Thyroid gland (tissue), 4 donors: ENCODE results near the gene CDC42BPG. TPM values are rescaled to one million over a fixed set of nuclear protein-coding genes. Genes with fewer than 3 reads are reported as not detected.

Experiments
- DNase-seq, 2 donors: peaks; one replicate each; pipeline ENCODE4 v3.0.0-alpha.2; 2019
- H3K27ac ChIP-seq, 3 donors: fragments of 200-600 bp; sonication (generic); 1 replicate in 2 of 3; 2 replicates in 1 of 3; pipeline ENCODE4 v1.5.1; 2016 to 2019; ENCODE audit warnings: mild to moderate bottlenecking in 1 of 3, moderate library complexity in 1 of 3
- H3K27me3 ChIP-seq: fragments of 200-600 bp; sonication (generic); one replicate; pipeline ENCODE4 v1.5.1; 2019
- H3K36me3 ChIP-seq, 2 donors: fragments of 200-600 bp; sonication (generic); one replicate each; pipeline ENCODE4 v1.5.1; 2016 to 2019
- H3K4me1 ChIP-seq, 2 donors: fragments of 200-600 bp; sonication (generic); one replicate each; pipeline ENCODE4 v1.5.1; 2017 to 2019
- H3K4me3 ChIP-seq, 3 donors: fragments of 200-600 bp; sonication (generic); replicated peaks in 1 of 3; 1 replicate in 2 of 3; 2 replicates in 1 of 3; pipeline ENCODE4 v1.5.1; 2016; ENCODE audit warnings: mild to moderate bottlenecking in 1 of 3
- H3K9me3 ChIP-seq: fragments of 200-600 bp; sonication (generic); one replicate; pipeline ENCODE4 v1.5.1; 2017
- CTCF ChIP-seq, 6 experiments: fragments of 200-600 bp in 3 of 6; fragments of 450-650 bp in 3 of 6; sonication (generic) in 3 of 6; IDR thresholded peaks; one replicate each; pipeline ENCODE4 v1.5.1; 2016 to 2019; ENCODE audit warnings: antibody characterized with exemption in 6 of 6, mild to moderate bottlenecking in 2 of 6, inconsistent platforms in 1 of 6, moderate library complexity in 1 of 6
- POLR2A ChIP-seq, 2 donors: fragments of 450-650 bp; IDR thresholded peaks; one replicate each; pipeline ENCODE4 v1.6.1; 2017; ENCODE audit warnings: antibody characterized with exemption in 2 of 2, mild to moderate bottlenecking in 2 of 2, moderate library complexity in 1 of 2
- WGBS, 2 donors: methylation state at CpG; one replicate each; pipeline ENCODE4 v1.1.5; 2017; 5-methylcytosine and 5-hydroxymethylcytosine counted together
- intact Hi-C: fragments of 100-400 bp; cut with DNase I; formaldehyde crosslinking; loops from one replicate; pipeline ENCODE4 v1.15.1; 2023
- total RNA-seq, 4 donors: library from RNA; depleted of rRNA; stranded (reverse); fragments of >200 nt; gene quantifications; one replicate each; pipeline ENCODE4 v1.2.3, GENCODE V29; 2016

The CDC42BPG gene
- total RNA-seq, 4 donors from 2014 or later = 7.8 to 13.9 (median 10.2) TPM

- no peak for TF ChIP-seq POLR2A (IDR thresholded peaks at IDR 0.05)
- TF ChIP-seq CTCF (IDR thresholded peaks at IDR 0.05) = no peak
- 40% methylated on average over 2 of the region's 5 CpGs; no CpG with 5 or more reads in 1 of the 2 donors for WGBS, 2 donors
- Histone ChIP-seq H3K4me1 (peaks cover 3 to 18% of the 10 kb centered on the region in 2 donors), H3K4me3 (no peak overlapping the region), H3K36me3 (no peaks in the 10 kb centered on the region), H3K27me3 (no peaks in the 10 kb centered on the region), H3K9me3 (no peaks in the 10 kb centered on the region), H3K27ac (no peak overlapping the region)
- intact Hi-C loops = no loop called here
- DNase-seq = no peak
Measured at GRCh38 chr11:64883575-64883974, 39.1 kb upstream of the CDC42BPG start.

GRCh38 chr11:64882243-64882642, 37.8 kb upstream of the CDC42BPG start:
- peaks cover 5 to 8% of the 10 kb centered on the region in 2 donors for H3K4me1 ChIP-seq
- intact Hi-C loops = no loop called here
- no peaks in the 10 kb centered on the region for H3K9me3 ChIP-seq
- 81 to 85% methylated on average over 5 of the region's 5 CpGs for WGBS, 2 donors
- no peak for DNase-seq
- peak overlapping the region in 1 of 3 donors; percentile 10 for H3K27ac ChIP-seq
- no peak overlapping the region for H3K4me3 ChIP-seq
- no peak for TF ChIP-seq POLR2A (IDR thresholded peaks at IDR 0.05)
- no peak for TF ChIP-seq CTCF (IDR thresholded peaks at IDR 0.05)
- H3K36me3 ChIP-seq = no peaks in the 10 kb centered on the region
- no peaks in the 10 kb centered on the region for H3K27me3 ChIP-seq

DNA sequence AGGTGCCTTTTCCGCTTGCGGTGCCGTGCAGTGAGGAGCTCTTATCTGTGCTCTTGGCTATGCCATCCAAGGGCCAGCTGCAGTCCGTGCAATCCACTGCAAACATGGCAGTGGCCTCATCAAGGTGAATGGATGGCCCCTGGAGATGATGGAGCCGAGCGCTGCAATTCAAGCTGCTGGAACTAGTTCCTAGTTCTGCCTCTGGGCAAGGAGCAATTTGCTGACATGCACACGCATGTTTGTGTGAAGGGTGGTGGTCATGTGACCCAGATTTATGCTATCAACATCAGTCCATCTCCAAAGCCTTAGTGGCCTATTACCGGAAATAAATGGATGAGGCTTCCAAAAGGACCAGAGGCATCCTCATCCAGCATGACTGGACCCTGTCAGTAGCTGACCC, 37.0 kb upstream of the CDC42BPG start:
- Histone ChIP-seq H3K27me3 (no peaks in the 10 kb centered on the region), H3K4me3 (no peak overlapping the region), H3K4me1 (peaks cover 13 to 15% of the 10 kb centered on the region in 2 donors), H3K27ac (no peak overlapping the region), H3K36me3 (no peaks in the 10 kb centered on the region), H3K9me3 (no peaks in the 10 kb centered on the region)
- DNase-seq = no peak
- intact Hi-C loops = no loop called here
- 84 to 87% methylated on average over 8 of the region's 8 CpGs for WGBS, 2 donors
- TF ChIP-seq POLR2A (IDR thresholded peaks at IDR 0.05) (no peak), CTCF (IDR thresholded peaks at IDR 0.05) (no peak)

- no peaks in the 10 kb centered on the region for H3K9me3 ChIP-seq
- intact Hi-C loops = no loop called here
- no peaks in the 10 kb centered on the region for H3K27me3 ChIP-seq
- no peak overlapping the region for H3K4me3 ChIP-seq
- TF ChIP-seq CTCF (IDR thresholded peaks at IDR 0.05) (no peak), POLR2A (IDR thresholded peaks at IDR 0.05) (no peak)
- H3K36me3 ChIP-seq = no peaks in the 10 kb centered on the region
- no peak for DNase-seq
- peak overlapping the region in 2 of 3 donors; percentile 37 to 75 for H3K27ac ChIP-seq
- WGBS, 2 donors = 60 to 65% methylated on average over 11 to 14 of the region's 14 CpGs
- peaks cover 23 to 25% of the 10 kb centered on the region in 2 donors for H3K4me1 ChIP-seq
Measured at GRCh38 chr11:64880240-64881001, 36.0 kb upstream of the CDC42BPG start.

DNA sequence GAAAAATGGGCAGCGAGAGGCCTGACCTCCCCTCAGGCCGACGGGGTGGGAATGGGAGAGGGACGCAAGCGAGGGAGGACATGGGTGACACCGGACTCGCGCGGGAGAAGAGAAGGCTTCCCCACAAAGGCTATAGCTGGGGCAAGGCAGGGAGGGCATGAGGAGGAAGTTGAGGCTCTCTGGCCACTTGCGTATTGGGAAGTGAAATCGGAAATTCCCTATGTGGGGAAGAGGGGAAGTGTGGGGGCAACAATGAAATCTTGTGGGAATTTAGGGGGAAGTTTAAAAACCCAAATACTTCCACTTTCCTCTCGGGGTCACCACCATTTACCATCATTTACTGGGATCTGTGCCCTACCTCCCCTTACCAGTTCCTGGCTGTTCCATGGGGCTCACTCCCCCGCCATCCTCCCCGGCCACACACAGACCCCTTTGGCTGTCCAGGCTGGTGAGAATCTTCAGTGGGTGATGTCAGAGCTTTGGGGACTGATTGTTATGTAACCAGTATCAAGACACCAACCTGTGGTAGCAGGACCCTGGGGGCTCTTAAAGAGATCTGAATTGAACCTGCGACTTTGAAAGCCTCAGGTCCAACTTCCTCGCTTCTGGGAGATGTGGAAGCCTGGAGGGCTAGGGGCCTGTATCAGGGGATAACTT, 34.9 kb upstream of the CDC42BPG start:
- DNase-seq = no peak
- no peak for TF ChIP-seq CTCF (IDR thresholded peaks at IDR 0.05)
- no peak for TF ChIP-seq POLR2A (IDR thresholded peaks at IDR 0.05)
- Histone ChIP-seq H3K27ac (peak overlapping the region; percentile 59 to 79 (median 75)), H3K4me3 (peak overlapping the region; percentile 23 to 66 (median 58)), H3K27me3 (no peaks in the 10 kb centered on the region), H3K4me1 (peaks cover 32 to 36% of the 10 kb centered on the region in 2 donors), H3K9me3 (no peaks in the 10 kb centered on the region), H3K36me3 (no peaks in the 10 kb centered on the region)
- intact Hi-C loops = no loop called here
- WGBS, 2 donors = 21% methylated on average over 16 of the region's 16 CpGs
